Suppressor macrophage (primary cell): ENCODE measurements around the gene CALHM5.
A peak's percentile ranks its signal among the peaks of the same experiment; 100 is the strongest.

Experiments used
- DNase-seq, 4 experiments: peaks; one replicate each; pipeline ENCODE4 v3.0.0-alpha.2; 2020 to 2022

Gene CALHM5

GRCh38 chr6:116550796-116551195 lies 39.4 kb downstream of the CALHM5 start:
- DNase-seq, result no peak

DNA sequence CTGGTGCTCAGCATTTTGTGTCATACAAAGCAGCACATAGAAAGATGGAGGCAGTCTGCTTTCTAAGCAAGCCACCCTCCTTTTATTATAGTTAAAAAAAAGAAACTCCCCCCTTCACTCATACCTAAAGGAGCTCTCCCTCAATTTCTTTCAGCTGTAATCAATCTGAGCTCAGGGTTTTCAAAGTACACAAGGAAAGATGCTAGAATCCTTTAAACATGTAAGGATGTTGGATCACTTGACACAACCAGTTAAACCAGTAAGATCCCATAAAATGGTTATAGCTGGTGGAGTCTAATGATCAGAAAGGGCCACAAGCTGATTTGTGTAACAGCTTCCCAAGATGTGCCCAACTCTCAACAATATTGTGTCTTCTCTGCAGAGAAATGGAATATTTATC lies 42.0 kb downstream of the CALHM5 start, which contains the start of gene CALHM4:
Gene CALHM4, plus strand, starts transcription at position 301 of the 400 bp plus-strand sequence. Its CDS starts 43 bp downstream, at position 344.
- no peak for DNase-seq

- DNase-seq, result no peak
Measured at GRCh38 chr6:116556065-116556464, 44.6 kb downstream of the CALHM5 start.

DNA sequence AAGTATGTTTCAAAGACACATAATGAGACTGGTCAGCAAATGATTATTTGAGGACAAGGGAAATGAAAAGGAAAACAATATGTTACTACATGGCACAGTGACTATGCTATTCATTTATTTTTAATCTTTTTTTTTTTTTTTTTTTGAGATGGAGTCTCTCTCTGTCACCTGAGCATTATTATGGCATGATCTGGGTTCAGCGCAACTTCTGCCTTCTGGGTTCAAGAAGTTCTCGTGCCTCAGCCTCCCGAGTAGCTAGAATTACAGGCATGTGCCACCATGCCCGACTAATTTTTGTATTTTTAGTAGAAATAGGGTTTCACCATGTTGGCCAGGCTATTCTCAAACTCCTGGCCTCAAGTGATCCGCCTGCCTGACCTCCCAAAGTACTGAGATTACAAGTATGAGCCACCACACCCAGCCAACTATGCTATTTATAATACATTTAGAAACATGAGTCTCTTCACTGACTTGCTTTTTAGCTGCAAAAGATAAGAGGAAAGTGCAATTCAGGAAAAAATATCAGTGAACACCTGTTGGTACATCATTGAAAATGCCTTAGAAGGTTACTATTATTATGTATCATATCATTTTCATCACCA lies 45.5 kb downstream of the CALHM5 start:
- DNase-seq, result no peak

GRCh38 chr6:116557893-116558292 lies 46.5 kb downstream of the CALHM5 start:
- no peak for DNase-seq

DNA sequence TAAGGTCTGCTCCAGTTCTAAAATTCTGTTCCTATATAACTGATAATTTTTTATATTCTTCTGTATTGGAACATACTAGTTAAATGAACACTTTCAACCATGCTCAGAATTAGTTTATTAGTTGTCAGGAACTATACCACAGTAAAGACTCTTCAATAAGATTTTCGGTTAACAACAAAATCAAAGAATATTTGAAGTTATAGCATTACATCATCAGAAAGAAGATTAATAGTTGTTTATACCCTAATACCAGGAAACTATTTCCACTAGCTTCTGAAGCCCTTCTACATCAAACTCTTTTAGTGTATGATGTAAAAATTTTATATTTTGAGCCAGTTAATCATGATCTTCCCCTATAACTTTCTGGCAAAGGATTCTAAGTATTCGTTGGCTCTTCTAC lies 48.7 kb downstream of the CALHM5 start:
- no peak for DNase-seq

DNA sequence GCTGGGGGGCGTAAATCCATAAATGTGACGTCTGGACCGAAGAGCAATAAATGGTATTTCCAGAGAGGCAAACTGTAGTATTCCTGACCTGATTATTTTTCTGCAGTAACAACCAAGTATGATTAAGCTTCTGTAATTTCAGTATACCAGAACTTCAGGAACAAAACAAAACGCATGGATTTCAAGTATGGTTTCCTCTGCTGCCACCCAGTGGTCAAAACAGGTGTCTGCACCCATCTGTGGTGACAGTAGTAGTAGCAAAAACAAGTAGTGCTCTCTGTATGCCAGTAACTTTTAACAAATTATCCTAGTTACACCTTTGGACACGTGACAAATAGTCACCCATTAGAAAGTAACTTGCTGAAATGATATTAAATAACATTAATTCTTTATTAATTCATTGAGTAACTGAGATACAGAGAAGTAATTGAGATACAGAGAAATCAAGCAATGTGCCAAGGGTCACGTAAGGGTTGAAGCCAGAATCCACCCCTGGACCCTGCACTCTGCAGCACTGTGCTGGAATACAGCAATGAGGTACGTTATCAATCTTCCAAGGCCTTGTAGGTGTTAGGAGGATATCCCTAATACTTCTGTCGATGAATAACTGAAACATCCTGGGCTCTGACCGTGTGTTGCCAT lies 50.1 kb downstream of the CALHM5 start:
- DNase-seq, result peak; percentile 82 to 88 (median 86)

DNA sequence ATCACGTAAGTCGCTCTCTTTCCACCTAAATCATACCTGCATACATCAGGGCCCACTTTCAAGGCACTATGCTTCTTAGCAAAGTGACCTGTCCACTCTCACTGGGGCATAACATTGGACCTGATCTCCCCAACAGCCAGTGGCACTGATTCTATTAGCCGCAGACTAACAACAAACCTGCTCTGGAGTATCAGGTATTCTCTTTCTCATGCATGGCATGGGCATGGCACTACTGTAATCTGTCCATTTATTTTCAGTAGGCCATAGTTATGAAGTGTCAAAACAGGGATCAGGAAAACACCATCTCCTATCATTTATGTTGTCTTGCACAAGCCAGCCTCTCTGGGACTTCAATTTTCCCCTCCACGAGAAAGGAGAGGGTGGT lies 50.6 kb downstream of the CALHM5 start:
- DNase-seq, result no peak

DNA sequence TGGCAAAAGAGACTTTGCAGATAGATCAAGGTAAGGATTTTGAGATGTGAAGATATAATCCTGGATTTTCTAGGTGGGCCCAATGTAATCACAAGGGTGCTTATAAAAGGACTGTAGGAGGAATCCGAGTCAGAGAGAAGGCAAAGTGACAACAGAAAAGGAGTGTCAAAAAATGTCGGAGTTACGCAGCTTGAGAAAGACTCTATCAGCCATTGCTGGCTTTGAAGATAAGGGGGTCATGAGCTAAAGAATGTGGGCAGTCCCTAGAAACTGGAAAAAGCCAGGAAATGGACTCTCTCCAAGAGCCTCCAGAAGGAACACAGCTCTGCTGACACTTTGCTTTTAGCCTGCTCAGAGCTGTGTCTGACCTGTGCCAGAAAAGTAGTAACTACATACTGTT lies 51.2 kb downstream of the CALHM5 start:
- DNase-seq, result no peak

DNA sequence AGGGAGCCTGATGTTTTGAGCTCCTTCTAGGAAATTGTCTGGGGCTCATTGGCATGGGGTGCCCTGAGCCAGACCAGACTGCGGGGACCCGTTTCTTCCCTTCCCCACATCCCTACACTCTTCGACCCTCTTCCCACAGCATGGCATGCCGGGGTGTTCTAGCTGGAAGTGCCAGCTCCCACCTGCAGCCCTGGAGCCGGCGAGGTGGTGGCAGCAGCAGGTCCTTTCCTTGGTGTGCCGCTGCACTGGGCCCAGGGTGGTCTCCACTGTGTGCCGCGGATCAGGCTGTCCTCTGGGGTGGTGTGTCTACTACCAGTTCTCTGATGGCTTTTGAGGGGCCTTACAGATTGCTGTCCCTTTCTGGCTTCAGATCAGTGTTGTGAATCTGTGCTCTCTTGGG lies 52.4 kb downstream of the CALHM5 start:
- DNase-seq, result no peak

DNA sequence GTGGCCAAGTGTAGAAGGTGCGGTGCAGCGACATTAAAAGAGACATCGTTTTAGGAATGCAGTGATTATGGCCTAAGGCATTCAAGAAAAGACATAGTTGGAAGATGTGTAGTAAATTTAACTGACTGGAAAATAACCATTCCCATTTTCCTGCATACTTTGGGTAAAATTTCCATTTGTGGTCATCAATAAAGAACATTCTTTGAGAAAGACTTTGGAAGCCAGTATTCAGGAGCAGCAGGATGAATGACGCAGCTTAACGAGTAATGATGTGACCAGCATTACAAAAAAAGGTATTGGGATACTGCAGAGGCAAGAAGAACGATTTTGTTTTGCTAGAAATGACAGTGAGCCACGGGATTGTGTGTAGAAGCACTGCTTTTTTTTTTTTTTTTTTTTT lies 52.9 kb downstream of the CALHM5 start:
- no peak for DNase-seq

GRCh38 chr6:116564921-116565872 lies 53.8 kb downstream of the CALHM5 start:
- peak in 2 of 4 experiments; percentile 10 to 16 for DNase-seq

- DNase-seq, result no peak
Measured at GRCh38 chr6:116568111-116568510, 56.7 kb downstream of the CALHM5 start.

GRCh38 chr6:116568821-116569755 lies 57.6 kb downstream of the CALHM5 start:
- peak; percentile 17 to 59 (median 30) for DNase-seq

GRCh38 chr6:116570856-116571682 lies 59.6 kb downstream of the CALHM5 start, which contains the start of gene RWDD1:
TSS of gene RWDD1 (plus strand) at chr6:116571504. CDS start at chr6:116571583, 79 bp downstream.
- peak; percentile 98 to 100 (median 99) for DNase-seq

DNA sequence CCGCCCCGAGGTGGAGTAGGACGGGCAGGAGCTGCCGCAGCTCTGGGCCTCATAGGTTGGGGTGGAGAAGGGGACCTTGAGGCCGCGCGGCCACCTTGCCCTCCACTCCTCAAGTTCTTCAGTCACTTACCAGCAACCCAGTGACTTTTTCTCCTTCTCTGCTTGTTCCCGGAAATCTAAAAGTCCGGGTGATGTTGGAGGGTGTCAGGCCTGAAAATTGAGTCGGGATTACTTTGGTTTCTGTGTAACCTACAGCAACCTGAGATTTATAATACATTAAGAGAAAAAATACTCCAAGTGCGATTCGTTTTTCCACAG lies 60.2 kb downstream of the CALHM5 start:
- DNase-seq, result no peak

- DNase-seq, result peak; percentile 32 to 37 (median 34)
Measured at GRCh38 chr6:116572162-116572561, 60.7 kb downstream of the CALHM5 start.
